Measurements from ENCODE around the gene SYP.

Gene SYP

DNA sequence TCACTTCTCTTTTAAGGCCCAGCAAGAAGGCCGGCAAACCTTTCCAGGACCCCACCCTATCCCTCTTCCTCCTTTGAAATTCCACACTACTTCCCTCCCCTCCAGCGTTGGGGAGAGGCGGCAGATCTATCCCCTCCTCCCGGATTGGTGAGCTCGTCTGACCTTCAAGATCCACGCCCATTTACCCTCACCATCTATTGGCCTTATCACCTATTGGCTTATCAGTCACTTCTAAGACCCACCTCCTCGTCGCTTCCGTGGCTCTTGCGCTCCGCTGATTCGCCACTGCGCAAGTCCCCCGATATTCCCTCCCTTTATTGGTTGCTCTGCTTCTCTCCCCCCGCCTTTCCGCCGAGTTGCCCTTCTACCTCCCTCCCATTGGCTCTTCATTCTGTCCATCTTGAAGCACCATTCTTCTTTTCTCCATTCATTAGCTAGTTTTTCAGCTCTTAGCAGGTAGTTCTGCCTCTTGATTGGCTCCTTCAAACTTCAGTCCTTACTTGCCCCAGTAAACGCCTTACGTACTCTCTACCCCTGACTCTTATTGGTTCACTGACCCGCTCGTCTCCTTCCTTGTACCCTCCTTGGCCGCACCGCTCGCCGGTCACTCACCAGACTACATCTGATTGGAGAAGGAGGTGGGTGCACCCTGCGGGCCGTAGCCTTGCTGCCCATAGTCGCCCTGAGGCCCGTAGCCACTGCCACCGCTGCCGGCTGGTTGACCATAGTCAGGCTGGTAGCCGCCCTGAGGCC, 9.0 kb downstream of the SYP start (continued):
- TF ChIP-seq MYNN (tag by site-specific recombination; IDR thresholded peaks at IDR 0.05; ENCODE audit: borderline replicate concordance) (no peak), YY1 (tag by site-specific recombination; IDR thresholded peaks at IDR 0.05) (no peak), ZBTB20 (tag by site-specific recombination; IDR thresholded peaks at IDR 0.05) (no peak), ZNF266 (tag by site-specific recombination; IDR thresholded peaks at IDR 0.05; ENCODE audit: low read depth) (no peak), ZNF629 (tag by site-specific recombination; IDR thresholded peaks at IDR 0.05) (peak; percentile 70), ZSCAN16 (tag by site-specific recombination; IDR thresholded peaks at IDR 0.05) (no peak), ZNF747 (tag by site-specific recombination; IDR thresholded peaks at IDR 0.05) (no peak), ZNF768 (tag by site-specific recombination; IDR thresholded peaks at IDR 0.05) (no peak), ZNF549 (tag by site-specific recombination; IDR thresholded peaks at IDR 0.05) (no peak), ZNF843 (tag by site-specific recombination; IDR thresholded peaks at IDR 0.05) (no peak), ZFP37 (tag by site-specific recombination; IDR thresholded peaks at IDR 0.05) (no peak), ZSCAN30 (tag by site-specific recombination; IDR thresholded peaks at IDR 0.05) (no peak), ZBTB17 (tag by site-specific recombination; IDR thresholded peaks at IDR 0.05) (peak; percentile 63), ZNF174 (tag by site-specific recombination; IDR thresholded peaks at IDR 0.05) (no peak), ZNF664 (tag by site-specific recombination; IDR thresholded peaks at IDR 0.05) (no peak), ZFP69B (tag by site-specific recombination; IDR thresholded peaks at IDR 0.05) (no peak; the same call in 1 of the 2 replicates), REPIN1 (tag by site-specific recombination; IDR thresholded peaks at IDR 0.05; ENCODE audit: low read depth) (no peak), GLI2 (tag by site-specific recombination; IDR thresholded peaks at IDR 0.05; ENCODE audit: borderline replicate concordance, low read depth) (no peak), ZNF211 (tag by site-specific recombination; IDR thresholded peaks at IDR 0.05; ENCODE audit: low read depth) (no peak), WT1 (tag by site-specific recombination; IDR thresholded peaks at IDR 0.05) (0 out of 2 replicates have a peak, but pooled peaks have one; percentile 28), GLIS2 (tag by site-specific recombination; IDR thresholded peaks at IDR 0.05) (0 out of 2 replicates have a peak, but pooled peaks have one; percentile 51), ZNF510 (tag by site-specific recombination; IDR thresholded peaks at IDR 0.05; ENCODE audit: insufficient replicate concordance) (no peak), ZNF223 (tag by site-specific recombination; IDR thresholded peaks at IDR 0.05) (no peak), ZNF658 (tag by site-specific recombination; IDR thresholded peaks at IDR 0.05) (no peak)
- TF ChIP-seq, protein P1, sequence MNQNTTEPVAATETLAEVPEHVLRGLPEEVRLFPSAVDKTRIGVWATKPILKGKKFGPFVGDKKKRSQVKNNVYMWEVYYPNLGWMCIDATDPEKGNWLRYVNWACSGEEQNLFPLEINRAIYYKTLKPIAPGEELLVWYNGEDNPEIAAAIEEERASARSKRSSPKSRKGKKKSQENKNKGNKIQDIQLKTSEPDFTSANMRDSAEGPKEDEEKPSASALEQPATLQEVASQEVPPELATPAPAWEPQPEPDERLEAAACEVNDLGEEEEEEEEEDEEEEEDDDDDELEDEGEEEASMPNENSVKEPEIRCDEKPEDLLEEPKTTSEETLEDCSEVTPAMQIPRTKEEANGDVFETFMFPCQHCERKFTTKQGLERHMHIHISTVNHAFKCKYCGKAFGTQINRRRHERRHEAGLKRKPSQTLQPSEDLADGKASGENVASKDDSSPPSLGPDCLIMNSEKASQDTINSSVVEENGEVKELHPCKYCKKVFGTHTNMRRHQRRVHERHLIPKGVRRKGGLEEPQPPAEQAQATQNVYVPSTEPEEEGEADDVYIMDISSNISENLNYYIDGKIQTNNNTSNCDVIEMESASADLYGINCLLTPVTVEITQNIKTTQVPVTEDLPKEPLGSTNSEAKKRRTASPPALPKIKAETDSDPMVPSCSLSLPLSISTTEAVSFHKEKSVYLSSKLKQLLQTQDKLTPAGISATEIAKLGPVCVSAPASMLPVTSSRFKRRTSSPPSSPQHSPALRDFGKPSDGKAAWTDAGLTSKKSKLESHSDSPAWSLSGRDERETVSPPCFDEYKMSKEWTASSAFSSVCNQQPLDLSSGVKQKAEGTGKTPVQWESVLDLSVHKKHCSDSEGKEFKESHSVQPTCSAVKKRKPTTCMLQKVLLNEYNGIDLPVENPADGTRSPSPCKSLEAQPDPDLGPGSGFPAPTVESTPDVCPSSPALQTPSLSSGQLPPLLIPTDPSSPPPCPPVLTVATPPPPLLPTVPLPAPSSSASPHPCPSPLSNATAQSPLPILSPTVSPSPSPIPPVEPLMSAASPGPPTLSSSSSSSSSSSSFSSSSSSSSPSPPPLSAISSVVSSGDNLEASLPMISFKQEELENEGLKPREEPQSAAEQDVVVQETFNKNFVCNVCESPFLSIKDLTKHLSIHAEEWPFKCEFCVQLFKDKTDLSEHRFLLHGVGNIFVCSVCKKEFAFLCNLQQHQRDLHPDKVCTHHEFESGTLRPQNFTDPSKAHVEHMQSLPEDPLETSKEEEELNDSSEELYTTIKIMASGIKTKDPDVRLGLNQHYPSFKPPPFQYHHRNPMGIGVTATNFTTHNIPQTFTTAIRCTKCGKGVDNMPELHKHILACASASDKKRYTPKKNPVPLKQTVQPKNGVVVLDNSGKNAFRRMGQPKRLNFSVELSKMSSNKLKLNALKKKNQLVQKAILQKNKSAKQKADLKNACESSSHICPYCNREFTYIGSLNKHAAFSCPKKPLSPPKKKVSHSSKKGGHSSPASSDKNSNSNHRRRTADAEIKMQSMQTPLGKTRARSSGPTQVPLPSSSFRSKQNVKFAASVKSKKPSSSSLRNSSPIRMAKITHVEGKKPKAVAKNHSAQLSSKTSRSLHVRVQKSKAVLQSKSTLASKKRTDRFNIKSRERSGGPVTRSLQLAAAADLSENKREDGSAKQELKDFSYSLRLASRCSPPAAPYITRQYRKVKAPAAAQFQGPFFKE (tag by site-specific recombination; IDR thresholded peaks at IDR 0.05; ENCODE audit: borderline replicate concordance), result no peak
- TF ChIP-seq, protein P2, sequence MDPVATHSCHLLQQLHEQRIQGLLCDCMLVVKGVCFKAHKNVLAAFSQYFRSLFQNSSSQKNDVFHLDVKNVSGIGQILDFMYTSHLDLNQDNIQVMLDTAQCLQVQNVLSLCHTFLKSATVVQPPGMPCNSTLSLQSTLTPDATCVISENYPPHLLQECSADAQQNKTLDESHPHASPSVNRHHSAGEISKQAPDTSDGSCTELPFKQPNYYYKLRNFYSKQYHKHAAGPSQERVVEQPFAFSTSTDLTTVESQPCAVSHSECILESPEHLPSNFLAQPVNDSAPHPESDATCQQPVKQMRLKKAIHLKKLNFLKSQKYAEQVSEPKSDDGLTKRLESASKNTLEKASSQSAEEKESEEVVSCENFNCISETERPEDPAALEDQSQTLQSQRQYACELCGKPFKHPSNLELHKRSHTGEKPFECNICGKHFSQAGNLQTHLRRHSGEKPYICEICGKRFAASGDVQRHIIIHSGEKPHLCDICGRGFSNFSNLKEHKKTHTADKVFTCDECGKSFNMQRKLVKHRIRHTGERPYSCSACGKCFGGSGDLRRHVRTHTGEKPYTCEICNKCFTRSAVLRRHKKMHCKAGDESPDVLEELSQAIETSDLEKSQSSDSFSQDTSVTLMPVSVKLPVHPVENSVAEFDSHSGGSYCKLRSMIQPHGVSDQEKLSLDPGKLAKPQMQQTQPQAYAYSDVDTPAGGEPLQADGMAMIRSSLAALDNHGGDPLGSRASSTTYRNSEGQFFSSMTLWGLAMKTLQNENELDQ (tag by site-specific recombination; IDR thresholded peaks at IDR 0.05; ENCODE audit: low read depth), result no peak
- TF ChIP-seq, protein P3, sequence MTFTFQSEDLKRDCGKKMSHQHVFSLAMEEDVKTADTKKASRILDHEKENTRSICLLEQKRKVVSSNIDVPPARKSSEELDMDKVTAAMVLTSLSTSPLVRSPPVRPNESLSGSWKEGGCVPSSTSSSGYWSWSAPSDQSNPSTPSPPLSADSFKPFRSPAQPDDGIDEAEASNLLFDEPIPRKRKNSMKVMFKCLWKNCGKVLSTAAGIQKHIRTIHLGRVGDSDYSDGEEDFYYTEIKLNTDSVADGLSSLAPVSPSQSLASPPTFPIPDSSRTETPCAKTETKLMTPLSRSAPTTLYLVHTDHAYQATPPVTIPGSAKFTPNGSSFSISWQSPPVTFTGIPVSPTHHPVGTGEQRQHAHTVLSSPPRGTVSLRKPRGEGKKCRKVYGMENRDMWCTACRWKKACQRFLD (tag by site-specific recombination; IDR thresholded peaks at IDR 0.05), result no peak
- TF ChIP-seq, protein P4, sequence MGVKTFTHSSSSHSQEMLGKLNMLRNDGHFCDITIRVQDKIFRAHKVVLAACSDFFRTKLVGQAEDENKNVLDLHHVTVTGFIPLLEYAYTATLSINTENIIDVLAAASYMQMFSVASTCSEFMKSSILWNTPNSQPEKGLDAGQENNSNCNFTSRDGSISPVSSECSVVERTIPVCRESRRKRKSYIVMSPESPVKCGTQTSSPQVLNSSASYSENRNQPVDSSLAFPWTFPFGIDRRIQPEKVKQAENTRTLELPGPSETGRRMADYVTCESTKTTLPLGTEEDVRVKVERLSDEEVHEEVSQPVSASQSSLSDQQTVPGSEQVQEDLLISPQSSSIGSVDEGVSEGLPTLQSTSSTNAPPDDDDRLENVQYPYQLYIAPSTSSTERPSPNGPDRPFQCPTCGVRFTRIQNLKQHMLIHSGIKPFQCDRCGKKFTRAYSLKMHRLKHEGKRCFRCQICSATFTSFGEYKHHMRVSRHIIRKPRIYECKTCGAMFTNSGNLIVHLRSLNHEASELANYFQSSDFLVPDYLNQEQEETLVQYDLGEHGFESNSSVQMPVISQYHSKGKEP (tag by site-specific recombination; IDR thresholded peaks at IDR 0.05), result no peak
- TF ChIP-seq, protein P5, sequence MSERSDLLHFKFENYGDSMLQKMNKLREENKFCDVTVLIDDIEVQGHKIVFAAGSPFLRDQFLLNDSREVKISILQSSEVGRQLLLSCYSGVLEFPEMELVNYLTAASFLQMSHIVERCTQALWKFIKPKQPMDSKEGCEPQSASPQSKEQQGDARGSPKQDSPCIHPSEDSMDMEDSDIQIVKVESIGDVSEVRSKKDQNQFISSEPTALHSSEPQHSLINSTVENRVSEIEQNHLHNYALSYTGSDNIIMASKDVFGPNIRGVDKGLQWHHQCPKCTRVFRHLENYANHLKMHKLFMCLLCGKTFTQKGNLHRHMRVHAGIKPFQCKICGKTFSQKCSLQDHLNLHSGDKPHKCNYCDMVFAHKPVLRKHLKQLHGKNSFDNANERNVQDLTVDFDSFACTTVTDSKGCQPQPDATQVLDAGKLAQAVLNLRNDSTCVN (tag by site-specific recombination; optimal IDR thresholded peaks at IDR 0.05), result no peak
